Spleen (tissue), 7 donors: Measurements from ENCODE around the gene MPO.

Experiments
- POLR2A ChIP-seq, 3 donors: fragments of 450-650 bp; IDR thresholded peaks; one replicate each; pipeline ENCODE4 v1.5.1; 2017; ENCODE audit warnings: antibody characterized with exemption in 3 of 3, mild to moderate bottlenecking in 1 of 3
- POLR2AphosphoS5 ChIP-seq, 3 donors: sonication (generic); formaldehyde crosslinking; IDR thresholded peaks; one replicate each; pipeline ENCODE4 v1.5.1; 2017; ENCODE audit warnings: antibody characterized with exemption in 3 of 3
- TF ChIP-seq, protein P1 (sequence below), 11 experiments: fragments of 200-600 bp in 7 of 11; fragments of 450-650 bp in 4 of 11; sonication (generic) in 4 of 11; IDR thresholded peaks in 8 of 11; conservative IDR thresholded peaks in 3 of 11; 1 replicate in 7 of 11; 2 replicates in 4 of 11; pipeline versions ENCODE4 v1.4.0 to v1.8.0; 2016 to 2021; ENCODE audit warnings: antibody characterized with exemption in 11 of 11, inconsistent platforms in 4 of 11, mild to moderate bottlenecking in 1 of 11
- donor health status: DM: no; HTN: no; CAD: no; lungs with moderate emphysema.
- donor health status: DM: no; HTN: no; CAD: no.
- donor health status: DM: no; HTN: no; CAD: no.

DNA sequence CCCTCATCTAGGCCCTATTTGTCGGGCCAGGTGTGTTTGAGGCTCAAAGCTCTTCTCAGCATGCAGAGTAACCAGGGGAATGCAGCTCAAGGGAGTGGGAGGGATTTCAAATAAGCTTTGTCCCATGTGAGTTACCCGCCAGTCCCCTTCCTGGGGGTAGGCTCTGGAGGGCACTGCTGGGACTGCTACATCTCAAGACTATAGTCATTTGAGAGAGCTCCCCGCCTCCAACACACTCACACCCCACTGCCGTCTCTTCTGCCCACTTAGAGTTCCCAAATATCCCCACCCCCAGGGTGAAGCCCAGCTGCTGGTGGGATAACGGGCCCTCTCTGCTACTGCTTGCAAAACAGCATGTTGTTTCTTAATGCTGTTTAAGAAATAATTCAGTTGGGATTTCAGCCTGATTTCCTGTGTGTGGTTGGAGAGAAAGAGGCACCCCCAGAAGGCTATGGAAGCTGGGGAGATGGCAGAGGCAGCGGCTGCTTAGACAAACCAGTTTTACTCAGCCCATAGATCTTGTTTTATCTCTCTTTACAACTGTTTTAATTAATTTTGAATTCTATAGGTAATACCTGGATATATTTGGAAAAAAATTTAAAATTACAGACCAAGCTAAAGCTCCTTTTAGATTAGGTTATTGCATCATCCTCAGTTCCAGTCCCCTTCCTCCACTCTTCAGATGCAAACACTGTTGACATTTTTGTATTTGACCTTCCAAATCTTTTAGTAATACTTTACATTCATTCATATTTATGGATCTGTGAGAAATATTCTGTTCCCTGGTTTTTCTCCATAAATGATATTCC lies 4.1 kb upstream of the MPO start:
- TF ChIP-seq, protein P1, sequence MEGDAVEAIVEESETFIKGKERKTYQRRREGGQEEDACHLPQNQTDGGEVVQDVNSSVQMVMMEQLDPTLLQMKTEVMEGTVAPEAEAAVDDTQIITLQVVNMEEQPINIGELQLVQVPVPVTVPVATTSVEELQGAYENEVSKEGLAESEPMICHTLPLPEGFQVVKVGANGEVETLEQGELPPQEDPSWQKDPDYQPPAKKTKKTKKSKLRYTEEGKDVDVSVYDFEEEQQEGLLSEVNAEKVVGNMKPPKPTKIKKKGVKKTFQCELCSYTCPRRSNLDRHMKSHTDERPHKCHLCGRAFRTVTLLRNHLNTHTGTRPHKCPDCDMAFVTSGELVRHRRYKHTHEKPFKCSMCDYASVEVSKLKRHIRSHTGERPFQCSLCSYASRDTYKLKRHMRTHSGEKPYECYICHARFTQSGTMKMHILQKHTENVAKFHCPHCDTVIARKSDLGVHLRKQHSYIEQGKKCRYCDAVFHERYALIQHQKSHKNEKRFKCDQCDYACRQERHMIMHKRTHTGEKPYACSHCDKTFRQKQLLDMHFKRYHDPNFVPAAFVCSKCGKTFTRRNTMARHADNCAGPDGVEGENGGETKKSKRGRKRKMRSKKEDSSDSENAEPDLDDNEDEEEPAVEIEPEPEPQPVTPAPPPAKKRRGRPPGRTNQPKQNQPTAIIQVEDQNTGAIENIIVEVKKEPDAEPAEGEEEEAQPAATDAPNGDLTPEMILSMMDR (IDR thresholded peaks at IDR 0.05 in 8 of 11, conservative IDR thresholded peaks at IDR 0.05 in 3 of 11), result no peak
- TF ChIP-seq POLR2A (IDR thresholded peaks at IDR 0.05), result no peak
- no peak for TF ChIP-seq POLR2AphosphoS5 (IDR thresholded peaks at IDR 0.05)
